ENCODE results near the gene SYTL1.

The SYTL1 gene

GRCh38 chr1:27336756-27337155 is 5.1 kb upstream of the SYTL1 start:
- TF ChIP-seq TAF1 (IDR thresholded peaks at IDR 0.05; ENCODE audit: low read depth) (no peak), TEAD4 (IDR thresholded peaks at IDR 0.05) (no peak), NFIC (IDR thresholded peaks at IDR 0.05) (no peak), USF1 (IDR thresholded peaks at IDR 0.05) (no peak), YY1 (IDR thresholded peaks at IDR 0.05; ENCODE audit: low read depth) (no peak), CREB1 (IDR thresholded peaks at IDR 0.05; ENCODE audit: low read depth) (no peak), REST (IDR thresholded peaks at IDR 0.05; ENCODE audit: low read depth) (no peak), ZBTB7A (IDR thresholded peaks at IDR 0.05; ENCODE audit: low read depth) (no peak), RAD21 (IDR thresholded peaks at IDR 0.05; ENCODE audit: low read depth) (no peak), EP300 (IDR thresholded peaks at IDR 0.05; ENCODE audit: borderline replicate concordance) (no peak), CEBPB (IDR thresholded peaks at IDR 0.05) (no peak), MAX (IDR thresholded peaks at IDR 0.05) (no peak), TCF12 (IDR thresholded peaks at IDR 0.05; ENCODE audit: low read depth) (no peak), FOXM1 (IDR thresholded peaks at IDR 0.05; ENCODE audit: borderline replicate concordance, low read depth) (no peak), EGR1 (IDR thresholded peaks at IDR 0.05) (no peak)

GRCh38 chr1:27338751-27339150 is 3.1 kb upstream of the SYTL1 start:
- no peak for TF ChIP-seq TEAD4 (IDR thresholded peaks at IDR 0.05)
- TF ChIP-seq EP300 (IDR thresholded peaks at IDR 0.05; ENCODE audit: borderline replicate concordance) = no peak
- TF ChIP-seq TCF12 (IDR thresholded peaks at IDR 0.05; ENCODE audit: low read depth) = no peak
- TF ChIP-seq CEBPB (IDR thresholded peaks at IDR 0.05) = no peak
- no peak for TF ChIP-seq MAX (IDR thresholded peaks at IDR 0.05)
- TF ChIP-seq NFIC (IDR thresholded peaks at IDR 0.05) = no peak
- TF ChIP-seq EGR1 (IDR thresholded peaks at IDR 0.05) = no peak
- TF ChIP-seq YY1 (IDR thresholded peaks at IDR 0.05; ENCODE audit: low read depth) = no peak
- no peak for TF ChIP-seq RAD21 (IDR thresholded peaks at IDR 0.05; ENCODE audit: low read depth)
- TF ChIP-seq FOXM1 (IDR thresholded peaks at IDR 0.05; ENCODE audit: borderline replicate concordance, low read depth) = no peak
- TF ChIP-seq REST (IDR thresholded peaks at IDR 0.05; ENCODE audit: low read depth) = no peak
- no peak for TF ChIP-seq TAF1 (IDR thresholded peaks at IDR 0.05; ENCODE audit: low read depth)
- TF ChIP-seq CREB1 (IDR thresholded peaks at IDR 0.05; ENCODE audit: low read depth) = no peak
- no peak for TF ChIP-seq ZBTB7A (IDR thresholded peaks at IDR 0.05; ENCODE audit: low read depth)

GRCh38 chr1:27339213-27339612 is 2.6 kb upstream of the SYTL1 start:
- TF ChIP-seq CREB1 (IDR thresholded peaks at IDR 0.05; ENCODE audit: low read depth) = no peak
- no peak for TF ChIP-seq NFIC (IDR thresholded peaks at IDR 0.05)
- TF ChIP-seq ZBTB7A (IDR thresholded peaks at IDR 0.05; ENCODE audit: low read depth) = no peak
- TF ChIP-seq RAD21 (IDR thresholded peaks at IDR 0.05; ENCODE audit: low read depth) = no peak
- no peak; the same call in 1 of the 2 replicates for TF ChIP-seq CEBPB (IDR thresholded peaks at IDR 0.05)
- TF ChIP-seq REST (IDR thresholded peaks at IDR 0.05; ENCODE audit: low read depth) = no peak

DNA sequence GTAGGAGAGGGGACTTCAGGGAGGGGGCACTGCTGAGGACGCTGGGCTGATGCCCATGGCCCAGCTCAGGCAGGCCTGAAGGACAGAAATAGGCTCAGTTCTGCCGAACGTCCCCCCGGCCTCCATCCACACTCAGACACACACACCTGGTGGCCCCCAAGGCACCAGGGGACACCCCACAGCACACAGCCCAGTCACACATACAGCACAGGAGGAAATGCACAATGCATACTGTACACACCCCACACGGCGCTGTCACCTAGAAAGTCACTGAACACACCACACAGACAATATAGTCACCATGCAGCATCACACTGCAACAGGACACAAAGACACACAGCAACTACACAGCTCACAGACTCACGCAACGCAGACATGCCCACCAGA is 562 bp downstream of the SYTL1 start:
- no peak for TF ChIP-seq REST (IDR thresholded peaks at IDR 0.05; ENCODE audit: low read depth)
- no peak for TF ChIP-seq TEAD4 (IDR thresholded peaks at IDR 0.05)
